Endothelial cell of umbilical vein (primary cell): Measurements from ENCODE around the gene OR51F2. TPM values are rescaled to one million over a fixed set of nuclear protein-coding genes. Genes with fewer than 3 reads are reported as not detected.

Source experiments
- BruUV-seq: library from RNA; stranded (reverse); fragments of 400-500 nt; replicated peaks from 2 replicates; lab custom pipeline; 2021; lab: Mats Ljungman, UMichigan
- CTCF ChIA-PET: fragments of 300-600, 350-600 bp; sonication (Branson Sonifier 250); formaldehyde crosslinking; loops from one replicate; lab custom pipeline; 2021; ENCODE audit warnings: antibody characterized with exemption, inconsistent platforms; lab: Charles Lee
- POLR2A ChIA-PET: fragments of 300-600, 350-600 bp; sonication (Branson Sonifier 250); formaldehyde crosslinking; loops from one replicate; lab custom pipeline; 2021; ENCODE audit warnings: antibody characterized with exemption, inconsistent platforms; lab: Charles Lee
- DNase-seq: peaks from one replicate; pipeline ENCODE4 v3.0.0-alpha.2; 2011; ENCODE audit warnings: low read depth, low spot score
- FAIRE-seq: peaks from 2 replicates; lab custom pipeline; 2011; peaks lifted over from hg19 to GRCh38; lab: Jason Lieb, UNC
- H2AFZ ChIP-seq: 2 replicates; pipeline ENCODE4 v1.6.0; 2012; ENCODE audit warnings: low read depth, low read length, control low read depth, inconsistent platforms
- H3K27ac ChIP-seq: 2 replicates; pipeline ENCODE4 v1.5.1; 2011; ENCODE audit warnings: low read depth, mild to moderate bottlenecking, control low read depth, low read length, moderate library complexity; ENCODE audit not compliant: insufficient read depth
- H3K27me3 ChIP-seq, 2 experiments: 2 replicates each; pipeline versions ENCODE4 v1.6.0 to v1.6.1; 2011; ENCODE audit warnings: low read length in 2 of 2, mixed read lengths in 1 of 2; ENCODE audit not compliant: control insufficient read depth in 2 of 2, insufficient read depth in 2 of 2
- H3K36me3 ChIP-seq, 2 experiments: 2 replicates in 1 of 2; 3 replicates in 1 of 2; pipeline ENCODE4 v1.5.1; 2011; ENCODE audit warnings: low read length in 2 of 2, mild to moderate bottlenecking in 1 of 2, moderate library complexity in 1 of 2; ENCODE audit not compliant: control insufficient read depth in 2 of 2, insufficient read depth in 2 of 2; ENCODE audit errors: extremely low read depth in 1 of 2
- H3K4me1 ChIP-seq: 3 replicates; pipeline ENCODE4 v1.5.1; 2011; ENCODE audit warnings: mild to moderate bottlenecking, low read length; ENCODE audit not compliant: control insufficient read depth, insufficient read depth; ENCODE audit errors: extremely low read depth
- H3K4me2 ChIP-seq: 2 replicates; pipeline ENCODE4 v1.6.1; 2011; ENCODE audit warnings: low read length, control low read depth, mixed read lengths; ENCODE audit not compliant: insufficient read depth
- H3K4me3 ChIP-seq, 3 experiments: fragments of 200-600 bp in 1 of 3; sonication (generic), shearing (Covaris generic) in 1 of 3; replicated peaks in 1 of 3; 2 replicates each; pipeline ENCODE4 v1.5.1; 2011 to 2016; ENCODE audit warnings: control low read depth in 3 of 3, low read length in 3 of 3, mild to moderate bottlenecking in 2 of 3, inconsistent platforms in 1 of 3, low read depth in 1 of 3, moderate library complexity in 1 of 3; ENCODE audit not compliant: insufficient read depth in 1 of 3
- H3K79me2 ChIP-seq: 2 replicates; pipeline ENCODE4 v1.6.0; 2012; ENCODE audit warnings: low read length, inconsistent platforms; ENCODE audit not compliant: control insufficient read depth, insufficient read depth
- H3K9ac ChIP-seq: replicated peaks from 2 replicates; pipeline ENCODE3; 2011; ENCODE audit warnings: low read length, control low read depth; ENCODE audit not compliant: insufficient read depth; ENCODE audit errors: extremely low read depth
- H3K9me1 ChIP-seq: replicated peaks from 3 replicates; pipeline ENCODE4 v1.6.0; 2011; ENCODE audit warnings: mild to moderate bottlenecking, low read length; ENCODE audit not compliant: control insufficient read depth, insufficient read depth; ENCODE audit errors: extremely low read depth
- H3K9me3 ChIP-seq: replicated peaks from 2 replicates; pipeline ENCODE4 v1.5.1; 2012; ENCODE audit warnings: low read length, inconsistent platforms; ENCODE audit not compliant: control insufficient read depth, insufficient read depth
- H4K20me1 ChIP-seq: replicated peaks from 2 replicates; pipeline ENCODE3; 2011; ENCODE audit warnings: mild to moderate bottlenecking, low read length; ENCODE audit not compliant: control insufficient read depth, insufficient read depth; ENCODE audit errors: extremely low read depth
- CTCF ChIP-seq, 2 donors: IDR thresholded peaks; 1 replicate in 1 of 2; 2 replicates in 1 of 2; pipeline ENCODE4 v1.5.1; 2011; ENCODE audit warnings: low read length in 2 of 2, mild to moderate bottlenecking in 2 of 2, moderate library complexity in 2 of 2, control low read depth in 1 of 2, inconsistent platforms in 1 of 2, low read depth in 1 of 2; ENCODE audit not compliant: insufficient read depth in 1 of 2; ENCODE audit errors: extremely low read depth in 1 of 2
- EZH2 ChIP-seq: IDR thresholded peaks from 2 replicates; pipeline ENCODE4 v1.6.1; 2012; ENCODE audit warnings: borderline replicate concordance, low read depth, mild to moderate bottlenecking, moderate library complexity, low read length, inconsistent platforms; ENCODE audit not compliant: severe bottlenecking
- FOS ChIP-seq: IDR thresholded peaks from 2 replicates; pipeline ENCODE4 v1.6.1; 2011; ENCODE audit warnings: mild to moderate bottlenecking, low read length, moderate library complexity, borderline replicate concordance; ENCODE audit not compliant: insufficient read depth
- GATA2 ChIP-seq: IDR thresholded peaks from 2 replicates; pipeline ENCODE4 v1.7.0; 2011; ENCODE audit warnings: low read depth, mild to moderate bottlenecking, moderate library complexity, mixed read lengths, low read length; ENCODE audit not compliant: insufficient read length, insufficient read depth
- JUN ChIP-seq: IDR thresholded peaks from 2 replicates; pipeline ENCODE4 v1.6.1; 2011; ENCODE audit warnings: borderline replicate concordance, low read depth; ENCODE audit not compliant: insufficient read length, insufficient read depth
- MAX ChIP-seq: IDR thresholded peaks from 2 replicates; pipeline ENCODE4 v1.6.1; 2011; ENCODE audit not compliant: insufficient read depth, insufficient read length
- MYC ChIP-seq: IDR thresholded peaks from one replicate; pipeline ENCODE4 v1.6.1; 2011; ENCODE audit warnings: mild to moderate bottlenecking, low read depth, low read length
- POLR2A ChIP-seq: IDR thresholded peaks from 2 replicates; pipeline ENCODE4 v1.6.1; 2012; ENCODE audit warnings: low read depth, mild to moderate bottlenecking, control low read depth, low read length
- POLR2AphosphoS5 ChIP-seq: IDR thresholded peaks from 2 replicates; pipeline ENCODE4 v1.6.1; 2012; ENCODE audit warnings: low read depth, mild to moderate bottlenecking, control low read depth, low read length, moderate library complexity; ENCODE audit not compliant: insufficient read depth
- dilution Hi-C: fragments of 300-500 bp; cut with MboI; formaldehyde crosslinking; loops from one replicate; pipeline ENCODE4 v1.15.0; 2019; ENCODE audit warnings: low sequenced_read_pairs; ENCODE audit not compliant: extremely low pct_ligation_motif_present
- intact Hi-C: fragments of 100-400 bp; cut with micrococcal nuclease; formaldehyde crosslinking; loops from one replicate; pipeline ENCODE4 v1.10.0; 2022
- polyA plus RNA-seq, 4 experiments: library from polyadenylated mRNA; depleted of rRNA in 3 of 4; stranded (reverse) in 3 of 4; unstranded in 1 of 4; fragments of >200 nt; gene quantifications; 2 replicates each; pipeline versions ENCODE4 v1.2.1 to v1.2.3, GENCODE V29; 2011 to 2012; ENCODE audit warnings: missing spikeins in 1 of 4
- total RNA-seq: library from RNA; stranded (reverse); gene quantifications from 2 replicates; pipeline ENCODE4 v1.2.3, GENCODE V29; 2021

The OR51F2 gene
- total and polyA plus RNA-seq, 2 donors (not counting 3 experiments of a cell fraction or from before 2014, with no cell fraction given) = not detected

- intact Hi-C loops = no loop called here
- TF ChIP-seq MAX (no peak), POLR2AphosphoS5 (no peak), MYC (no peak), CTCF (IDR thresholded peaks at IDR 0.05; ENCODE audit: extremely low read depth in 1 of 2, insufficient read depth in 1 of 2, low read depth in 1 of 2, low read length in 2 of 2) (no peak), EZH2 (no peak), POLR2A (no peak), JUN (no peak), GATA2 (no peak), FOS (no peak)
- no peaks in the 10 kb centered on the region for H3K9me3 ChIP-seq
- CTCF ChIA-PET = no interaction called here
- H3K79me2 ChIP-seq = no peaks in the 10 kb centered on the region
- FAIRE-seq (no peak), DNase-seq (no peak)
- no TSS peak for BruUV-seq
- POLR2A ChIA-PET = no interaction called here
- H3K9ac ChIP-seq = no peak overlapping the region
- no peak overlapping the region for H3K4me2 ChIP-seq
- H3K4me1 ChIP-seq = no peaks in the 10 kb centered on the region
- dilution Hi-C loops = no loop called here
- H4K20me1 ChIP-seq = no peaks in the 10 kb centered on the region
- H3K4me3 ChIP-seq = no peak overlapping the region
- H3K36me3 ChIP-seq = no peaks in the 10 kb centered on the region
- H3K27ac ChIP-seq = no peak overlapping the region
- no peak overlapping the region for H2AFZ ChIP-seq
- H3K27me3 ChIP-seq = no peaks in the 10 kb centered on the region
- H3K9me1 ChIP-seq = no peaks in the 10 kb centered on the region
Measured at GRCh38 chr11:4825132-4825531, 4.0 kb downstream of the OR51F2 start.
